Lower leg skin (tissue), 4 donors: ENCODE data around the gene TP63. TPM values are rescaled to one million over a fixed set of nuclear protein-coding genes. Genes with fewer than 3 reads are reported as not detected.

ENCODE experiments used
- DNase-seq, 2 donors: peaks; one replicate each; pipeline ENCODE4 v3.0.0-alpha.2; 2019; ENCODE audit warnings: low spot score in 2 of 2
- H3K4me3 ChIP-seq: fragments of 200-600 bp; sonication (generic); 2 replicates; pipeline ENCODE4 v1.5.1; 2017; ENCODE audit warnings: mild to moderate bottlenecking, low read depth; ENCODE audit not compliant: poor library complexity, severe bottlenecking
- POLR2A ChIP-seq, 2 donors: fragments of 450-650 bp; IDR thresholded peaks; one replicate each; pipeline ENCODE4 v1.6.1; 2016 to 2017; ENCODE audit warnings: antibody characterized with exemption in 2 of 2, mild to moderate bottlenecking in 1 of 2, moderate library complexity in 1 of 2
- WGBS, 2 donors: methylation state at CpG; one replicate each; pipeline ENCODE4 v1.1.5; 2018; 5-methylcytosine and 5-hydroxymethylcytosine counted together
- intact Hi-C: fragments of 100-400 bp; cut with DNase I; formaldehyde crosslinking; loops from one replicate; pipeline ENCODE4 v1.15.0; 2023; ENCODE audit warnings: low total_unique reads
- total RNA-seq, 4 donors: library from RNA; depleted of rRNA; stranded (reverse); fragments of >200 nt; gene quantifications; one replicate each; pipeline ENCODE4 v1.1.0, GENCODE V29; 2016
- TF ChIP-seq, protein P1 (sequence below), 3 donors: fragments of 450-650 bp; IDR thresholded peaks; one replicate each; pipeline ENCODE4 v1.5.1; 2016; ENCODE audit warnings: antibody characterized with exemption in 3 of 3, mild to moderate bottlenecking in 3 of 3, moderate library complexity in 2 of 3

TP63 gene
- total RNA-seq, 4 donors from 2014 or later = 208 to 373 (median 264) TPM

DNA sequence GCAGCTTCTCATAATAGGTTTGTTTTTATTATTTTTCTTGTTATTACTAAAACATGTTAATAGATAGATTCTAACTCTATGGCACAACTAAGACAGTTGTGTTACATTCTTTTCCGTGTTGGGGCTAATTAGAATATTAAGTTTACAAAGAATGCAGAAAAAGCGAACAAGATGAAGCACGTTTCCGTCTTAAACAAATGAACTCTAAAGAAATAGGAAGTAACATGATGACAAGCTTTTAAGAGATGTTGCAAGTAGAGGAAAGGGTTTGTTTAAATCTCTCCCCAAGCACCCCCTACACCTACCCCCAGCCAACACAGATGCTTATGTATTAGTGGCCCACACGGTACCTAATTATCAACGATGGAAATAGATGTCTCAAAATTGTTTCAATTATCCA, 207.1 kb downstream of the TP63 start:
- TF ChIP-seq POLR2A (IDR thresholded peaks at IDR 0.05) = no peak
- TF ChIP-seq, protein P1, sequence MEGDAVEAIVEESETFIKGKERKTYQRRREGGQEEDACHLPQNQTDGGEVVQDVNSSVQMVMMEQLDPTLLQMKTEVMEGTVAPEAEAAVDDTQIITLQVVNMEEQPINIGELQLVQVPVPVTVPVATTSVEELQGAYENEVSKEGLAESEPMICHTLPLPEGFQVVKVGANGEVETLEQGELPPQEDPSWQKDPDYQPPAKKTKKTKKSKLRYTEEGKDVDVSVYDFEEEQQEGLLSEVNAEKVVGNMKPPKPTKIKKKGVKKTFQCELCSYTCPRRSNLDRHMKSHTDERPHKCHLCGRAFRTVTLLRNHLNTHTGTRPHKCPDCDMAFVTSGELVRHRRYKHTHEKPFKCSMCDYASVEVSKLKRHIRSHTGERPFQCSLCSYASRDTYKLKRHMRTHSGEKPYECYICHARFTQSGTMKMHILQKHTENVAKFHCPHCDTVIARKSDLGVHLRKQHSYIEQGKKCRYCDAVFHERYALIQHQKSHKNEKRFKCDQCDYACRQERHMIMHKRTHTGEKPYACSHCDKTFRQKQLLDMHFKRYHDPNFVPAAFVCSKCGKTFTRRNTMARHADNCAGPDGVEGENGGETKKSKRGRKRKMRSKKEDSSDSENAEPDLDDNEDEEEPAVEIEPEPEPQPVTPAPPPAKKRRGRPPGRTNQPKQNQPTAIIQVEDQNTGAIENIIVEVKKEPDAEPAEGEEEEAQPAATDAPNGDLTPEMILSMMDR (IDR thresholded peaks at IDR 0.05) = no peak
- 47 to 56% methylated on average over 6 of the region's 6 CpGs for WGBS, 2 donors
- H3K4me3 ChIP-seq = no peak overlapping the region
- intact Hi-C loops = no loop called here
- no peak for DNase-seq

DNA sequence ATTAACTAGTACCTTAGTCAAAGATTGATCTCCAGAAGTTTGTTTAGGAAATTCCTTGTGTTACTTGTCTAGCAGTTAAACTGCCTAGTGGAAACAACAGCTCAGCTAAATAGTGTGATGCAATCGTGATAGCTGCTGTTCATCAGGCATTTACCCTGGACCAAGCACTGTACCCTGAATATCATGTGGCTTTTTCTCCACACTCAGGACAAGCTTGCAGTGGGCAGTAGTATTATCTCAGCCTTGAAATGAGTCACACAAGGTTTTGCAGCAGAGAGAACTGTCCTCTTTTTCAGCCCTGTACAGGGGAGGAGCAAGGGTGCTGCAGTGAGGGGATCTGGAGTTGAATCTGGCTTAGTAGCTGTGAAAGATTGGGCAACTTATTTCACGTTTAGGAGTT, 208.4 kb downstream of the TP63 start:
- intact Hi-C loops = no loop called here
- no peak overlapping the region for H3K4me3 ChIP-seq
- TF ChIP-seq, protein P1 (IDR thresholded peaks at IDR 0.05) = no peak
- no peak for TF ChIP-seq POLR2A (IDR thresholded peaks at IDR 0.05)
- WGBS, 2 donors = 30 to 51% methylated on average over 2 of the region's 2 CpGs
- no peak for DNase-seq

DNA sequence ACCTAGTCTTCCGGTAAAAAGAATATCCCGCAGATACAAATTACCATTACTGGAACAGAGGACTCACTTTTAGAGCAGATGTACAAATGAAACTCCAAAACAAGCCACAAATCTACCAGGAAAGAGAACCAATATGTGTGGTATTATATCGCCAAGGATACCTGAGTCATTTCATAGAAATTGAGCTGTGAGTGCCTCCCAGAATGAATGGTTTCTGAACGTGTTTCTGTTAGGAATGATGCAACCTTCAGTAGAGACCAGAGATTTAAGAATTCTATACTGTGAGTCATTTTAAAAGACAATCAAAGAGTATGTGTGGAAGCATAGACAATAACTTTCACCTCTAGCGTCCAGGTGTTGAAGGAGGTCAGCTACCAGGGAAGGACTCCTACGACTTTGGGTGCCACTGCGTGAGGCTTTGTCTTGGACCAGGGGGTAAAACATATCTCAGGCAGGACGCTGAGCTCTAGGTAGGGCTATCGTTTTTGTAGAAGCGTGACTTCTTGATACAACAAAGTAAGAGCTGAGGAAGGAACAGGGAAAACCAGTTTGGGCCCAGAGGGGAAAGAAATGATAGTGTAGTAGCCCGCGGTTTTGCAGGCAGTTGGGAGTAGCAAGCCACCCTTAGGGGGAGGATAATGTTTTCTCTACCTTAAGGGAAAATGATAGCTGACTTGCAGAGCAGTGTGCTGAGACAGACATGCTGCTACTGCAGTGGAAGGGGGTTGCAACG, 210.4 kb downstream of the TP63 start:
- no peak for DNase-seq
- intact Hi-C loops = no loop called here
- no peak for TF ChIP-seq POLR2A (IDR thresholded peaks at IDR 0.05)
- TF ChIP-seq, protein P1 (IDR thresholded peaks at IDR 0.05) = no peak
- 41 to 55% methylated on average over 13 of the region's 13 CpGs for WGBS, 2 donors
- H3K4me3 ChIP-seq = no peak overlapping the region

DNA sequence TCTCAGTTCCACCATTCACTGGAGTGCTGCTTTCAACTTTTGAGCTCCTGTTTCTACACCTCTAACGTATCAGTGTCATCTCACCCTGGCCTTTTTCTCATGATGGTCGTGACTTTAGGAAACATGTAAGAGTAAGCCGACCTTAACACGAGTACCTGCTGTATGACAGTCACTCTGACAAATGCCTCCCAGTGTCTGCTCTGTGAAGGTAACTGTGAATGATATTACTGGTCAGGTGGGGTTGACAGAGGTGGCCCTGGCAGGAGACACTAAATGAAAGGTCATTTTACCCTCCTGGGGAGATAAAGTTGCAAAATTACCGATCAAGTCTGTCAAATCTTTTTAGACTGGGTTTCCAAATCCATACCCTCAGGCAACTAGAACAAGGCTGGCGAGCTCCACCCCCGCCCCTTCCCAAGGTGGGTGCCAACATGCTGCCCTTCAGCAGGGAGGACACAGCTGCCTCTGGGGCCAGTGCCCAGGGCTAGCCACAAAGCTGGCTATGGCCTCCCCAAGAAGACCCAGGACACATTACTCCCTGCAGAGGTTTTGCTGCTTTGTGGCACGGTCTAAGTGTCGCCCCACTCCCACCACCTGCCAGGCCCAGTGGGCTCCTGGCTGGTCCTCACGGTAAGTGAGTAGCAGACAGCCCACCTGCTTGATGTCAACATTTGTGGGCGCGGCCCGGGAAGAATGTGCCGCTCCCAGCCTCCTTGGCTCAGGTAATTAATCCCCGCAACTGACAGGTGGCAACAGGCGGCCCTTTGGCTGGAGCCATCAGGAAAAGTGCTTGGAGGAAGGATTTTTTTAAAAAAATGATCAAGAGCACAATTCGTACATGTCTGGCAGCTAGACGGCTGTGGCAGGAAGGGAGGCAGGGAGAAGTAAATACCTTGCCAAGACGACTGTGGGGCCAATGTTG, 211.8 kb downstream of the TP63 start:
- intact Hi-C loops = no loop called here
- TF ChIP-seq POLR2A (IDR thresholded peaks at IDR 0.05) = no peak
- TF ChIP-seq, protein P1 (IDR thresholded peaks at IDR 0.05) = no peak
- DNase-seq = peak in 1 of 2 donors; percentile 86
- WGBS, 2 donors = 40 to 63% methylated on average over 17 to 19 of the region's 19 CpGs
- H3K4me3 ChIP-seq = no peak overlapping the region

DNA sequence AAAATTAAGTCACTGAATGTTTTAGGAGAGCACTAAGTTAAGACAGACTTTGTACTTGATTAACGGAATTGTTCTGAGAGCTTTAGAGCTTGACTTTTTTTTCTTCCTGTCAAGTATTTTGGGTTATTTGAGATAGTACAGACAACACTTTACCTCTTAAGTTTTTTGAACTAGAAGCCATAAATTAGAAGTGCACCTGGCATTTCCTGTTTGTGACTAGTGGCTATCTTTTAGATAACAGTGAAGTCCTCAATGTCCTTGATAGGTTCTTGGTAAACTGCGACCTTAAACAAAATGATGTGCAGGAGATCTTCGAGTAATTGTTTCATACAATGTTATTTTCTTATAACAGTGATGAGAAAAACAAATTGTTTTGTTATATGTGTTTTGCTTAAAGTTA, 213.9 kb downstream of the TP63 start:
- no peak for DNase-seq
- no peak for TF ChIP-seq POLR2A (IDR thresholded peaks at IDR 0.05)
- no peak overlapping the region for H3K4me3 ChIP-seq
- intact Hi-C loops = no loop called here
- WGBS, 2 donors = 68 to 69% methylated on average over 3 of the region's 3 CpGs

DNA sequence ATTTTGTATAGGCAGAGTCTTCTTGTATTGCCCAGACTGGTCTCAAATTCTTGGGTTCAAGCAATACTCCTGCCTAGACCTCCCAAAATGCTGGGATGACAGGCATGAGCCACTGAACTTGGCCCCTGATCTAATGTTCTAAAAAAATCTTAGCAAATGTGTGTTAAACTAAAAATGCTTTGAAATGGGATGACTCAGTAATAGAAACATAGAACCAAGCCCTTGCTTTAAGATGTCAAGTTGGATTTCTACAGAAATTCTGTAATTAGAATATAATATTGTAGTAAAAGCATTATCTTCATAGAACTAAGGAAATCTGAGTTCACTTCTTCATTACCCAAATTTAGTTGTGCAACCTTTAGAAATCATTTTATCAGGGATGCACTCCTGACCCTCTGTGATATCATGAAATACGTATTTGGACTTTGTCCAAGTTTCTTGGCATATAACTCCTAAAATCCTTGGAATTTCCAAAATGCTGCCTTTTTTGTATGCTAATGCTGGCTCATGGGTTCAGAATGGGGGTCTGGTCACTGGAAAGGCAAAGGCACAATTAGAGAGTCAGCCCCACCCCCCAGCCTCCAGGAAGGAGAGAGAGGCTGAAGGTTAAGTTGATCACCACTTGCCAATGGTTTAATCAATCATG, 217.3 kb downstream of the TP63 start:
- no peak overlapping the region for H3K4me3 ChIP-seq
- WGBS, 2 donors = 32 to 50% methylated on average over 1 of the region's 1 CpG
- TF ChIP-seq, protein P1 (IDR thresholded peaks at IDR 0.05) = no peak
- no peak for TF ChIP-seq POLR2A (IDR thresholded peaks at IDR 0.05)
- intact Hi-C loops = no loop called here
- no peak for DNase-seq
